IPS-20b (cell line): ENCODE data around the gene GLYR1.

ENCODE experiments used
- H3K27ac ChIP-seq: one replicate; pipeline ENCODE4 v1.5.1; 2013; ENCODE audit warnings: low read length
- H3K27me3 ChIP-seq: 2 replicates; pipeline ENCODE4 v1.6.1; 2013; ENCODE audit warnings: mild to moderate bottlenecking, low read length, inconsistent platforms; ENCODE audit not compliant: insufficient read depth
- H3K36me3 ChIP-seq: 2 replicates; pipeline ENCODE4 v1.6.1; 2013; ENCODE audit warnings: low read depth, mild to moderate bottlenecking, inconsistent platforms, low read length, moderate library complexity; ENCODE audit not compliant: insufficient read depth
- H3K4me1 ChIP-seq: 2 replicates; pipeline ENCODE4 v1.6.1; 2013; ENCODE audit warnings: mild to moderate bottlenecking, control low read depth, inconsistent platforms, low read length, moderate library complexity; ENCODE audit not compliant: insufficient read depth
- H3K4me3 ChIP-seq: 2 replicates; pipeline ENCODE4 v1.5.1; 2013; ENCODE audit warnings: mild to moderate bottlenecking, low read length, inconsistent platforms
- H3K9ac ChIP-seq: 2 replicates; pipeline ENCODE4 v1.6.1; 2013; ENCODE audit warnings: low read depth, mild to moderate bottlenecking, inconsistent platforms, low read length, moderate library complexity
- H3K9me3 ChIP-seq: 2 replicates; pipeline ENCODE4 v1.6.1; 2013; ENCODE audit warnings: mild to moderate bottlenecking, low read depth, low read length, inconsistent platforms; ENCODE audit not compliant: insufficient read depth

The GLYR1 gene

DNA sequence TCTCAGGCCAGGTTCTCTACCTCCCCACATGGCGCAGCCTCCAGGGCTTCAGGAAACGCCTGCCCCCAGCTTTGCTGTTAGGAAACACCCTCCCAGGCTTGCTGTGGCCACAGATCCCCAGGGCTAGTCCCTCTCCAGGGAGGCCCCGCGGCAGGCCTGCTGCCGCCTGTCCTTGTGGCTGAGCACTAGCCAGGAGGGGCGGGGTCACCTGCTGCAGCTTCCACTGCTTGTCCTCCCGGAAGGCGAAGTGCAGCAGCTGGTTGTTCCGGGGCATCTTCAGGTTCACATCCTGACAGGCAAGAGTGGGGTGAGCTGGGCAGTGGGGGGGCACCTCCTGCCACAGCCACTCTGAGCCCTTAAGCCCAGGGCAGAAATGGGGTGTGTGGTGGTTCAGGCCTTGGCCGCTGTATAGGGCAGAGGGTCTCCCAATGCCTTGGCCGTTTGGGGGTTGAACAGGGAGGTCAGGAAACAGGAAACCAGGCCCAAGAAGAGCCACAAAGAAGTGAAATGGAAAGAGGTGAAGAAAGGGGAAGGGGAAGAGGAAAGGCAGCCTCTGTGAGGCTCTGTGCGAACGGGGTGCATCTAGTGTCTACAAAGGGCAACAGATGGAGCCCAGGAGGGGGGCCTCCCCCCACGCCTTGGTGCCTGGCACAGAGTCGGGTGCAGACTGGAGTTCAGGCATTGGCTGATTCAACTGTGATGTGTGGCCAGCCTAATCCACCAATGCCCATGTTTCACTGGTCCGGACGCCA lies 46.6 kb downstream of the GLYR1 start:
- Histone ChIP-seq H3K9ac (no peak overlapping the region), H3K27ac (no peak overlapping the region), H3K9me3 (no peaks in the 10 kb centered on the region), H3K4me3 (peak overlapping the region; percentile 72; the same call in 1 of the 2 replicates), H3K4me1 (peaks cover 13% of the 10 kb centered on the region), H3K36me3 (peaks cover 25% of the 10 kb centered on the region), H3K27me3 (no peaks in the 10 kb centered on the region)

GRCh38 chr16:4799171-4799855 lies 47.8 kb downstream of the GLYR1 start:
- Histone ChIP-seq H3K27me3 (no peaks in the 10 kb centered on the region), H3K9me3 (no peaks in the 10 kb centered on the region), H3K36me3 (peaks cover 13% of the 10 kb centered on the region; the same call in 1 of the 2 replicates), H3K4me1 (peaks cover 13% of the 10 kb centered on the region), H3K27ac (no peak overlapping the region), H3K9ac (no peak overlapping the region), H3K4me3 (no peak overlapping the region)

DNA sequence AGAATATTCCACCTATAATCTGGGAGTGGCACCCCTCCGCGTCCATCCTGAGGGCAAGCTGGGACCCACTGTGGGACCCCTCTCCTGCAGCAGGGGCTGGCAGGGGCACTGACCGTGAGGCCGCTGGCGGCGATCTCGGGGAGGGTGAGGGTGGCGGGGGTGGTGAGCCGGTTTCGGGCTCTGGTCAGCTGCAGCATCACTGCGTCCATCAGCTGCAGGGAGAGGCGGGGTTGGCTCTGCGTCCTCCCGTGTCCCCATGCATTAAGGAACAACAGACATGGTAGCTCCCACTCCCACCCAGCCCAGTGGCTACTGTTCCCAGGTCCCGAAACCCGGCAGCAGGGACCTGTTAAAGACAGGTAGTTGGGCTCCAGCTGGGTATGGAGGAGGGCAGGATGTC lies 48.6 kb downstream of the GLYR1 start:
- peaks cover 9% of the 10 kb centered on the region for H3K4me1 ChIP-seq

DNA sequence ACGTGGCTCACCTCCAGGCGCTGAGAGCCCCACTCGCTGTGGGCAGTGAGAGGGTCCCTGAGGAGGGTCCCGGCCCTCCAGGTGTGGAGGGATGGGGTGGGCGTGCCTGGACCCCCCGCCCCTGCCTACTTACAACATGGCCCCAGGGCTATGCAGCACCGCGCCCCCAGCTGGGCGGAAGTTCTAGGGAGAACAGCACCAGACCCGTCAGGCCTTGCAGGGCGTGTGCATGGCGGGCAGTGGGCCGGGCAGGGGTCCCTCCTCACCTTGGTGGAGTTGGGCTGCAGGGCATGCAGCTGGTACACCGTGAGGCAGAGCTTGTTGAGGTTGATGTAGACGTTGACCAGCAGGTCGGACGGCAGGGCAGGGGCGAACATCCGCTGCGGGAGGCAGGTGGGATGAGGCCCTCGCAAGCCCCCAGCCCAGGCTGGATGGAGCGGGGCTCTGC lies 49.3 kb downstream of the GLYR1 start:
- Histone ChIP-seq H3K36me3 (peaks cover 11% of the 10 kb centered on the region; the same call in 1 of the 2 replicates), H3K9ac (no peak overlapping the region), H3K27ac (no peak overlapping the region), H3K4me1 (peaks cover 5% of the 10 kb centered on the region), H3K4me3 (no peak overlapping the region), H3K9me3 (no peaks in the 10 kb centered on the region), H3K27me3 (no peaks in the 10 kb centered on the region)

More for the DNA sequence above, 48.6 kb downstream of the GLYR1 start:
- no peak overlapping the region for H3K4me3 ChIP-seq
- H3K36me3 ChIP-seq, result peaks cover 11% of the 10 kb centered on the region; the same call in 1 of the 2 replicates
- no peaks in the 10 kb centered on the region for H3K27me3 ChIP-seq
- no peak overlapping the region for H3K9ac ChIP-seq
- H3K9me3 ChIP-seq, result no peaks in the 10 kb centered on the region
- H3K27ac ChIP-seq, result no peak overlapping the region

DNA sequence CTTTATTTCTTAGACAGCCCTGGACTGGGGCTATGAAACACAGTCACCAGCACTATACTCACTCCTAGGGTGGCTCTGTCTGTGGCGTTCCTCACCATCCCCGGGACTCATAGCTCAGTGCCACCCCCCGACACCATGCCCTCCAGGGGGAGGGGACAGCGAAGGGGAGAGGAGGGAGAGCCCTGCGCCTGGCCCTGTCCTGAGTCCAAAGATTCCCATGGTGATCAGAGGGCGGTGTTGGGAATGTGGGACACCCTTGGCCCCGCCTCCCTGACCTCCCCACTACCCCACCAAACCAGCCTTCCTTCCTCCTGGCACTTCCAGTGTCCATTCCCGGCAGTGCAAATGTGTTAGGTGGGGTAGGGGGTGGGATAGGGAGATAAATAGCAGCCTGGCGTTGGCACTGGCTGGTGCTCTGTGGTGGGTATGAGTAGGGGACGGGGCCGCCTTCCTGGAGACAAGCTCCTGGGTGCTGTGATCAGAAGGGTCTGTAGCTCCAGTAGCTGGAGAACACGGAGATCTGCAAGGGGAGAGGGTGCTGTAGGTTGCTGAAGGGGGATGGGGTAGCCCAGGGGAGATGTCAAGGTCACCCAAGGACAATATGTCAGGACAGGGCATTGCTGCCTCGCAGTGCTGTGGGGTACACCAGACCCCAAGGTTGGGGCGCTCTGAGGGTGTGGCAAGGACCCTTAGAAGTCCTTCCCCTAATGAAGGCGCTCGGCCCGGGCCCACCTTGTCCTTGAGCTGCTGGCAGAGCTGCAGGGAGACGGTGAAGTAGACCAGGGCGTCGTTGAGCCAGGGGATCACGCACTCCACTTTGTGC lies 49.9 kb downstream of the GLYR1 start:
- peaks cover 11% of the 10 kb centered on the region; the same call in 1 of the 2 replicates for H3K36me3 ChIP-seq
- H3K9ac ChIP-seq, result no peak overlapping the region
- H3K27ac ChIP-seq, result no peak overlapping the region
- peaks cover 5% of the 10 kb centered on the region for H3K4me1 ChIP-seq
- H3K9me3 ChIP-seq, result no peaks in the 10 kb centered on the region
- no peaks in the 10 kb centered on the region for H3K27me3 ChIP-seq
- H3K4me3 ChIP-seq, result no peak overlapping the region

DNA sequence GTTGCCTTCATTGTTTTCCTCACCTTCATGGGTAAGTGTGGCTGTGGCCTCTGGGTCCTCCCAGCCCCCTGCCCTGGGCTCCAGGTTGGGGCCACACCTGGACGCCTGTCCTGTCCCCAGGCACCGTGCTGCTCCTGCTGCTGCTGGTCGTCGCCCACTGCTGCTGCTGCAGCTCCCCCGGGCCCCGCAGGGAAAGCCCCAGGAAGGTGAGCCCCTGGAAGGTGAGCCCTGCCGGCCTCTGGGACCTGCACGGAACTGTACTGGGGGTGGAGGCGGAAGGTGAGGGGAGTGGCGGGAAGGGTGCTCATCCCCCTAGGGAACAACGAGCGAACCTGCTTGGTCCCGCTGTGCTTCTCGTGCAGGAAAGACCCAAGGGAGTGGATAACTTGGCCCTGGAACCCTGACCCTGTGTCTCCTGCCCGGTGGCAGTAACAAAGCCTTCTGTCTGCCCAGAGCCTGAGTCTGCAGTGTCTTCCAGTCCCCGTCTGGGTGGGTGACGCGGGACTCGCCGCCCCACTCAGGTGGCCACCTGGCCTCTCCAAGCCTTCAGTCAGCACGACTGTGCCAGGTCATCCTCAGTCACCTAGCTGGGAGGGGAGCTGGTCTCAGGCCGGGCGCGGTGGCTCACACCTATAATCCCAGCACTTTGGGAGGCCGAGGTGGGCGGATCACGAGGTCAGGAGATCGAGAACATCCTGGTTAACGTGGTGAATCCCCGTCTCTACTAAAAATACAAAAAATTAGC lies 51.1 kb downstream of the GLYR1 start:
- Histone ChIP-seq H3K27ac (no peak overlapping the region), H3K36me3 (peaks cover 11% of the 10 kb centered on the region; the same call in 1 of the 2 replicates)

GRCh38 chr16:4795181-4795827 lies 51.8 kb downstream of the GLYR1 start, which contains the start of gene SMIM22:
SMIM22 (plus strand) TSS chr16:4795369; CDS start chr16:4795735, 366 bp downstream.
- Histone ChIP-seq H3K36me3 (peaks cover 11% of the 10 kb centered on the region; the same call in 1 of the 2 replicates), H3K9me3 (no peaks in the 10 kb centered on the region), H3K4me1 (no peaks in the 10 kb centered on the region), H3K9ac (no peak within 1 kb of the TSS), H3K4me3 (no peak within 1 kb of the TSS), H3K27ac (no peak within 1 kb of the TSS), H3K27me3 (no peaks in the 10 kb centered on the region)

More for the DNA sequence above, 51.1 kb downstream of the GLYR1 start:
- no peak overlapping the region for H3K9ac ChIP-seq
- H3K4me3 ChIP-seq, result no peak overlapping the region
- H3K9me3 ChIP-seq, result no peaks in the 10 kb centered on the region
- no peaks in the 10 kb centered on the region for H3K27me3 ChIP-seq
- peaks cover 2% of the 10 kb centered on the region for H3K4me1 ChIP-seq

DNA sequence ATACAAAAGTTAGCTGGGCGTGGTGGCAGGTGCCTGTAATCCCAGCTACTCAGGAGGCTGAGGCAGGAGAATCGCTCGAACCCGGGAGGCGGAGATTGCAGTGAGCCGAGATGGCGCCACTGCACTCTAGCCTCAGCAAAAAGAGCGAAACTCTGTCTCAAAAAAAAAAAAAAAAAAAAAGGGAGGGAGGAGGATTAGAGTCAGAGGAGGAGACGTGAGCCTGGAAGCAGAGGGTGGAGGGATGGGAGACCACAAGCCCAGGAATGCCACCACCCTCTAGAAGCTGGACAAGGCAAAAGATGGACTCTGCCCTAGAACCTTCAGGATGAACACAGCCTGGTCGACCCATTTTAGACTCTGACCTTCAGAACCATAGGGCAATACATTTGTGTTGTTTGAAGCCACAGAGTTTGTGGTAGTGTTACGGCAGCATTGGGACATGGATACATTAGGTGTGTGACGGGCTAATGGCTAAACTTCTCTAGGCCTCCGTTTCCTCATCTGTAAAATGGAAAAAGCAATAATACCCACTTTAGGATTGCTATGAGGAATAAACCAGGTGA lies 54.1 kb downstream of the GLYR1 start:
- Histone ChIP-seq H3K4me3 (no peak overlapping the region), H3K27ac (no peak overlapping the region), H3K9me3 (no peaks in the 10 kb centered on the region), H3K36me3 (peaks cover 4% of the 10 kb centered on the region; the same call in 1 of the 2 replicates), H3K4me1 (peaks cover 6% of the 10 kb centered on the region), H3K9ac (no peak overlapping the region), H3K27me3 (no peaks in the 10 kb centered on the region)

DNA sequence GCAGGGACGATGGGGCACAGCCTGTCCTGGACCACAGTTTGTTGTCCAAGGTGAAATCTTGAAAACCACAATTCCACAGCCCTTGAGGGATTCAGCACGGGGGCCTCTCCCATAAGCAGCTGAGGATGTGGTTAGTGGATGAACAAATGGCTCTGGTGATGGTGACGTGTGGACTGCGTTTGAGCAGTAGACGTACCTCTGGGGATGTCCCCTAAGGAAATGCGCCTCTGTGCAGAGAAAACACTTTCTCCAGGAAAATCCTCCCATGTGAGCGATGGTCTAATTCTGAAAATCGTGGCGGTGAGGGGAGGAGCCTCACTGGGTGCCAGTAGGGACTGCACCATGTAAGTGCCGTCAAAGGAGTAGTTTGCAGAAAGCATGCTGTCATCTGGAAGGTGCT lies 56.2 kb downstream of the GLYR1 start:
- Histone ChIP-seq H3K4me1 (peaks cover 8% of the 10 kb centered on the region), H3K27me3 (no peaks in the 10 kb centered on the region), H3K27ac (no peak overlapping the region), H3K36me3 (no peaks in the 10 kb centered on the region), H3K9ac (no peak overlapping the region), H3K4me3 (no peak overlapping the region), H3K9me3 (no peaks in the 10 kb centered on the region)

DNA sequence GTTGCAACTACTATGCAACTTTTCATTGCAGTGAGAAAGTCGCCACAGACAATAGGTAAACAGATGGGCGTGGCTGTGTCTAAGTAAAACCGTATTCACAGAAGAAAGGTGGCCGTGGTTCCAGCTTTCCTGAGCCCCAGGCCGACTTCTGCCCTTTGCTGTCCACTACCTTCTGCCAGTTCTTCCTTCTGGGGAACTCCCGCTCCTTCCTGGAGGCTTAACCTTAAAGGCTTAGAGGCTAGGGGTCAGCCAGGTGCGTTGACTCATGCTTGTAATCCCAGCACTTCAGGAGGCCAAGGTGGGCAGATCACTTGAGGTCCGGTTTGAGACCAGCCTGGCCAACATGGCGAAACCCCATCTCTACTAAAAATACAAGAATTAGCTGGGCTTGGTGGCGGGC lies 56.8 kb downstream of the GLYR1 start:
- no peak overlapping the region for H3K4me3 ChIP-seq
- H3K27ac ChIP-seq, result no peak overlapping the region
- no peaks in the 10 kb centered on the region for H3K27me3 ChIP-seq

More for the DNA sequence above, 56.8 kb downstream of the GLYR1 start:
- Histone ChIP-seq H3K4me1 (peaks cover 8% of the 10 kb centered on the region), H3K36me3 (no peaks in the 10 kb centered on the region), H3K9me3 (no peaks in the 10 kb centered on the region), H3K9ac (no peak overlapping the region)
